Esophagus muscularis mucosa (tissue), 4 donors: ENCODE measurements around the gene ZNF154.

Experiments
- EP300 ChIP-seq: sonication (generic); formaldehyde crosslinking; IDR thresholded peaks from one replicate; pipeline ENCODE4 v1.6.1; 2017; ENCODE audit warnings: antibody characterized with exemption
- POLR2A ChIP-seq: fragments of 450-650 bp; IDR thresholded peaks from one replicate; pipeline ENCODE4 v1.6.1; 2017; ENCODE audit warnings: antibody characterized with exemption, moderate library complexity, mild to moderate bottlenecking, low read depth
- POLR2AphosphoS5 ChIP-seq, 2 donors: sonication (generic); formaldehyde crosslinking; IDR thresholded peaks; one replicate each; pipeline ENCODE4 v1.6.1; 2017; ENCODE audit warnings: antibody characterized with exemption in 2 of 2
- TF ChIP-seq, protein P1 (sequence below), 3 experiments: fragments of 200-600 bp in 2 of 3; fragments of 450-650 bp in 1 of 3; sonication (generic) in 2 of 3; IDR thresholded peaks; one replicate each; pipeline ENCODE4 v1.5.1; 2017 to 2019; ENCODE audit warnings: antibody characterized with exemption in 3 of 3, mild to moderate bottlenecking in 2 of 3, moderate library complexity in 1 of 3

DNA sequence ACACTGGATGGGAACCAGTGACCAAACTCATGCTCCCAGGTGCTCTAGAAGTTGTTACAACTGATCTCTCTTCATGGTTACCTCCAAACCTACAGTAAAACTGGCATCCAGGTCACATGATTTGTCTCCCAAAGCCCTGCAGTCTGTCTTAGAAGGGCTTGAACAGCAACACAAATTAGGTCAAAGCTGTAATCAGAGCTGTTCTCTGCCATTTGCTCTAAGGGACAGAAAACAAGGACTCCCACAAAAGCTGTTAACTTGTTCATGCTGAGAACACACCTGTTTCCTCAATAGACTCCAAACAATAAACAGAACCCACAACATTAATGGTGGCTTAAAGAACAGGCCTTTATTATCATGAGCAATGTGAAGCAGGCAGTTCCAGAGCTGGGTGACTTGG is 10.4 kb upstream of the ZNF154 start:
- TF ChIP-seq, protein P1, sequence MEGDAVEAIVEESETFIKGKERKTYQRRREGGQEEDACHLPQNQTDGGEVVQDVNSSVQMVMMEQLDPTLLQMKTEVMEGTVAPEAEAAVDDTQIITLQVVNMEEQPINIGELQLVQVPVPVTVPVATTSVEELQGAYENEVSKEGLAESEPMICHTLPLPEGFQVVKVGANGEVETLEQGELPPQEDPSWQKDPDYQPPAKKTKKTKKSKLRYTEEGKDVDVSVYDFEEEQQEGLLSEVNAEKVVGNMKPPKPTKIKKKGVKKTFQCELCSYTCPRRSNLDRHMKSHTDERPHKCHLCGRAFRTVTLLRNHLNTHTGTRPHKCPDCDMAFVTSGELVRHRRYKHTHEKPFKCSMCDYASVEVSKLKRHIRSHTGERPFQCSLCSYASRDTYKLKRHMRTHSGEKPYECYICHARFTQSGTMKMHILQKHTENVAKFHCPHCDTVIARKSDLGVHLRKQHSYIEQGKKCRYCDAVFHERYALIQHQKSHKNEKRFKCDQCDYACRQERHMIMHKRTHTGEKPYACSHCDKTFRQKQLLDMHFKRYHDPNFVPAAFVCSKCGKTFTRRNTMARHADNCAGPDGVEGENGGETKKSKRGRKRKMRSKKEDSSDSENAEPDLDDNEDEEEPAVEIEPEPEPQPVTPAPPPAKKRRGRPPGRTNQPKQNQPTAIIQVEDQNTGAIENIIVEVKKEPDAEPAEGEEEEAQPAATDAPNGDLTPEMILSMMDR (IDR thresholded peaks at IDR 0.05): no peak
- TF ChIP-seq EP300 (no peak), POLR2A (no peak), POLR2AphosphoS5 (IDR thresholded peaks at IDR 0.05) (no peak)
